Activated naive CD8-positive, alpha-beta T cell (primary cell): ENCODE results near the gene VMA21.

Experiments
- H3K27ac Mint-ChIP-seq: one replicate; pipeline ENCODE4 v1.8.0; 2021; ENCODE audit warnings: mixed read lengths
- H3K27me3 Mint-ChIP-seq: one replicate; pipeline ENCODE4 v1.8.0; 2021; ENCODE audit warnings: mixed read lengths
- H3K36me3 Mint-ChIP-seq: one replicate; pipeline ENCODE4 v1.8.0; 2021; ENCODE audit warnings: mixed read lengths
- H3K4me1 Mint-ChIP-seq: one replicate; pipeline ENCODE4 v1.8.0; 2021; ENCODE audit warnings: low read depth, mixed read lengths
- H3K4me3 Mint-ChIP-seq: one replicate; pipeline ENCODE4 v1.8.0; 2021; ENCODE audit warnings: mild to moderate bottlenecking, mixed read lengths
- H3K9me3 Mint-ChIP-seq: one replicate; pipeline ENCODE4 v1.8.0; 2021; ENCODE audit warnings: low read depth, mixed read lengths

The VMA21 gene

DNA sequence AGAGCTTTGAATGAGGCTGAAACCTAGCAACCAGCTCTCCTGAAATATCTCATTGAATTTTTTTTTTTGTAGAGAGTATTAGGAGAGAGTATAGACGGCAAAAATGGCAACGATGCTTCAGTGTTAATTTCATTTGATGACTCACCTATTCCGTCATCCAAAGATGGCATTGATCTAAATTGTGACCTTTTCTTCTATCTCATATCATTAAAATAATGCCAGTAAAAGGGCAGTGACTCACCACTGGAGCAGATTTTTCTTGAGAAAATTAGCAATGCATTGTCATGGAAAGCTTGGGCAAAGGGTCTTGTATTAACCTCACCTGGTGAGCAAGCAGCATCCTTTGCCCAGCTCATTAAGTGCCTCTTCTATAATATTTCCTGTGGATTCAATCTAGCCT lies 19.6 kb downstream of the VMA21 start:
- Mint-ChIP-seq H3K4me3 (no peak overlapping the region), H3K27ac (peak overlapping the region; percentile 71), H3K9me3 (no peaks in the 10 kb centered on the region), H3K36me3 (peaks cover 11% of the 10 kb centered on the region), H3K4me1 (peaks cover 12% of the 10 kb centered on the region), H3K27me3 (no peaks in the 10 kb centered on the region)

DNA sequence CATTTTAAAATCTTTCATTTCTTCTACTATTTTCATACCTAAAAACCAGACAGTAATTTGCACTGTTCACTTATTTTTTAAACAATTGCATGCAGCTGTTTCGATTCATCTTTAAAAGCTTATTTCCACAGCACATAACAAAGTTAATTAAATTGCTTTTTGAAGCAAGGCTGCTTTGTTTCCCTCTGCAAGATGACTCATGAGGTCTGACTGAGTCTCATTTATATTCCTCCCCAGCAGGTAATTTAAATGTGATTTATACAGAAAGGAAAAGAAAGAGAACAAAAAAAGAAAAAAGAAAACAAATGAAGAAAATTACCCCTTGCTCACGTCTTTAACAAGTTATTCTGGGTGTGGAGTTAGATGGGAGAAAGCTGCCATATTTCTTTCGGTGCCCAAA lies 22.8 kb downstream of the VMA21 start:
- H3K4me1 Mint-ChIP-seq = peaks cover 12% of the 10 kb centered on the region
- H3K27me3 Mint-ChIP-seq = no peaks in the 10 kb centered on the region
- no peak overlapping the region for H3K4me3 Mint-ChIP-seq
- H3K36me3 Mint-ChIP-seq = peaks cover 7% of the 10 kb centered on the region
- H3K9me3 Mint-ChIP-seq = no peaks in the 10 kb centered on the region
- no peak overlapping the region for H3K27ac Mint-ChIP-seq

DNA sequence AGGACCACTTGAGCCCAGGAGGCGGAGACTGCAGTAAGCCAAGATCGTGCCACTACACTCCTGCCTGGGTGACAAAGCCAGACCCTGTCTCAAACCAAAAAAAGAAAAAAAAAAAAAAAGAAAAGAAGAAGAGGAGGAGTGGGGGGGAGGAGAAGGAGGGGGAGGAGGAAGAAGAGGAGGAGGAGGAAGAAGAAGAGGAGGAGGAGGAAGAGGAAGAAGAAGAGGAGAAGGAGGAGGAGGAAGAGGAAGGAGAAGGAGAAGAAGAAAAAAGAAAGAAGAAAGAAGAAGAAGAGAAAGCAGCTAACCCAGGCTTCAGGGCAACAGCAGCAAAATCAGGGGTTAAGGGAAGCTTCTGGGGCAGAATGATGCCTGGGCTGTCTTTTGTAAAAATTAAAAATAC lies 27.5 kb downstream of the VMA21 start:
- peaks cover 2% of the 10 kb centered on the region for H3K4me1 Mint-ChIP-seq
- H3K4me3 Mint-ChIP-seq = no peak overlapping the region
- H3K27ac Mint-ChIP-seq = no peak overlapping the region
- no peaks in the 10 kb centered on the region for H3K9me3 Mint-ChIP-seq
- H3K36me3 Mint-ChIP-seq = peaks cover 4% of the 10 kb centered on the region
- no peaks in the 10 kb centered on the region for H3K27me3 Mint-ChIP-seq

DNA sequence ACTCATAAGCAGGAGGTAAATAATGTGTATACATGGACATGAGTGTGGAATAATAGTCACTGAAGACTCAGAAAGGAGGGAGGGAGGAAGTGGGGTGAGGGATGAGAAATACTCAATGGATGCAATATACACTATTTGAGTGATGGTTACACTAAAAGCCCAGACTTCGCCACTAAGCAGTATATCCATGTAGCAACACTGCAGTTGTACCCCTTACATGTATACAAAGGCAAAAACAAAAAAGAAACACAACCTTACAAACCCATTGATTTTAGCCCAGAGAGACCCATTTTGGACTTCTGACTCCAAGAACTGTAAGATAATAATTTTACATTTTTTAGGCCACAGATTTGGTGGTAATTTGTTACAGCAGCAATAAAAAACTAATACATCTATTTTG lies 51.5 kb downstream of the VMA21 start:
- H3K9me3 Mint-ChIP-seq = no peaks in the 10 kb centered on the region
- H3K4me3 Mint-ChIP-seq = no peak overlapping the region
- no peaks in the 10 kb centered on the region for H3K27me3 Mint-ChIP-seq
- H3K36me3 Mint-ChIP-seq = peaks cover 3% of the 10 kb centered on the region
- no peaks in the 10 kb centered on the region for H3K4me1 Mint-ChIP-seq
- H3K27ac Mint-ChIP-seq = no peak overlapping the region

DNA sequence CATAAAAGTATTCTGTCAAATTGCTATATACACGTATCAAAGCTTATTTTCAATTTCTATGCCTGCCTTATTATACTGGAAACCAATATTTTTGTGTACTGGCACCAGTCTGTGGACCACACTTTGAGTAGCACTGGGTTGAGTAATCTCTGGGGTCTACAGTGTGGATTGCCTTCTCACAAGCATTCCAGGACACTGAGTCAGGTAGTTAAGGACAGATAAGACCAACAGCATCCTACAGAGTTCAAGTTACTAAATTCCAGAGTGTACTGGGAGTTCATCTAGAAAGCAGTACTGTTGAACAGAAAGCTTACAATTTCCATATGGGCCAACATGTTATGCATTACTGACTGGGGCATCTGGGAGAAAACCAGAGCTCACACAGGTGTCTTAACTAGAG lies 61.8 kb downstream of the VMA21 start:
- Mint-ChIP-seq H3K27ac (no peak overlapping the region), H3K4me1 (no peaks in the 10 kb centered on the region), H3K4me3 (no peak overlapping the region), H3K9me3 (no peaks in the 10 kb centered on the region), H3K36me3 (no peaks in the 10 kb centered on the region), H3K27me3 (no peaks in the 10 kb centered on the region)
